DOHH2 (cell line): Measurements from ENCODE around the gene GRM4.

Experiments
- EZH2phosphoT487 ChIP-seq: fragments of 200-600 bp; sonication (generic); IDR thresholded peaks from 2 replicates; pipeline ENCODE4 v1.6.1; 2017; ENCODE audit warnings: borderline replicate concordance, mild to moderate bottlenecking, antibody characterized with exemption, low read length, moderate library complexity, mixed read lengths
- TF ChIP-seq, protein P1 (sequence below): fragments of 200-600 bp; sonication (generic); IDR thresholded peaks from one replicate; pipeline ENCODE4 v1.5.1; 2014; ENCODE audit warnings: antibody characterized with exemption, mild to moderate bottlenecking, low read depth, low read length; ENCODE audit not compliant: poor library complexity, severe bottlenecking

DNA sequence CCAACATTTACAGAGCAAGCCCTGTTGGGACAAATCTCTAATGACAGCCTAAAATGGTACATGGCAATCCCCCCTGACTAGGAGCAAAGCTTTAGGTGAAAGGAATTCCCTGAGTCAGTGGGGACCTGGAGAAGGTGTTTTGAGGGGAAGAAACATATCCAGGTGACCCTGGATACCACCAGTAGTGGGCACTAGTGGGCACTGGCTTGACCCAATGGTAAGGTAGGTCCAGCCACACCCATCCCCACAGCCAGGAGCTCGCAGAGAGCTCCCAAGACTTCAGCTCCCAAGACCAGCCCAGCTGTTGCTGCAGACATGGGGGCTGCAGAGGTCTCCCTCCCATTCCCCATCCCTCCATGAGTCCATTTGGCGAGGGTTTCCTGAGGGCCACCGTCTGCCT is 19.5 kb downstream of the GRM4 start:
- TF ChIP-seq, protein P1, sequence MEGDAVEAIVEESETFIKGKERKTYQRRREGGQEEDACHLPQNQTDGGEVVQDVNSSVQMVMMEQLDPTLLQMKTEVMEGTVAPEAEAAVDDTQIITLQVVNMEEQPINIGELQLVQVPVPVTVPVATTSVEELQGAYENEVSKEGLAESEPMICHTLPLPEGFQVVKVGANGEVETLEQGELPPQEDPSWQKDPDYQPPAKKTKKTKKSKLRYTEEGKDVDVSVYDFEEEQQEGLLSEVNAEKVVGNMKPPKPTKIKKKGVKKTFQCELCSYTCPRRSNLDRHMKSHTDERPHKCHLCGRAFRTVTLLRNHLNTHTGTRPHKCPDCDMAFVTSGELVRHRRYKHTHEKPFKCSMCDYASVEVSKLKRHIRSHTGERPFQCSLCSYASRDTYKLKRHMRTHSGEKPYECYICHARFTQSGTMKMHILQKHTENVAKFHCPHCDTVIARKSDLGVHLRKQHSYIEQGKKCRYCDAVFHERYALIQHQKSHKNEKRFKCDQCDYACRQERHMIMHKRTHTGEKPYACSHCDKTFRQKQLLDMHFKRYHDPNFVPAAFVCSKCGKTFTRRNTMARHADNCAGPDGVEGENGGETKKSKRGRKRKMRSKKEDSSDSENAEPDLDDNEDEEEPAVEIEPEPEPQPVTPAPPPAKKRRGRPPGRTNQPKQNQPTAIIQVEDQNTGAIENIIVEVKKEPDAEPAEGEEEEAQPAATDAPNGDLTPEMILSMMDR: no peak
- no peak for TF ChIP-seq EZH2phosphoT487
